IPS-20b (cell line): ENCODE measurements around the gene FCF1.

Source experiments
- H3K27ac ChIP-seq: one replicate; pipeline ENCODE4 v1.5.1; 2013; ENCODE audit warnings: low read length
- H3K27me3 ChIP-seq: 2 replicates; pipeline ENCODE4 v1.6.1; 2013; ENCODE audit warnings: mild to moderate bottlenecking, low read length, inconsistent platforms; ENCODE audit not compliant: insufficient read depth
- H3K36me3 ChIP-seq: 2 replicates; pipeline ENCODE4 v1.6.1; 2013; ENCODE audit warnings: low read depth, mild to moderate bottlenecking, inconsistent platforms, low read length, moderate library complexity; ENCODE audit not compliant: insufficient read depth
- H3K4me1 ChIP-seq: 2 replicates; pipeline ENCODE4 v1.6.1; 2013; ENCODE audit warnings: mild to moderate bottlenecking, control low read depth, inconsistent platforms, low read length, moderate library complexity; ENCODE audit not compliant: insufficient read depth
- H3K4me3 ChIP-seq: 2 replicates; pipeline ENCODE4 v1.5.1; 2013; ENCODE audit warnings: mild to moderate bottlenecking, low read length, inconsistent platforms
- H3K9ac ChIP-seq: 2 replicates; pipeline ENCODE4 v1.6.1; 2013; ENCODE audit warnings: low read depth, mild to moderate bottlenecking, inconsistent platforms, low read length, moderate library complexity
- H3K9me3 ChIP-seq: 2 replicates; pipeline ENCODE4 v1.6.1; 2013; ENCODE audit warnings: mild to moderate bottlenecking, low read depth, low read length, inconsistent platforms; ENCODE audit not compliant: insufficient read depth

The FCF1 gene

GRCh38 chr14:74785056-74785613 lies 72.2 kb downstream of the FCF1 start:
- H3K36me3 ChIP-seq = peaks cover 83% of the 10 kb centered on the region
- H3K27me3 ChIP-seq = no peaks in the 10 kb centered on the region
- H3K9ac ChIP-seq = no peak overlapping the region
- H3K4me3 ChIP-seq = no peak overlapping the region
- no peaks in the 10 kb centered on the region for H3K9me3 ChIP-seq
- H3K27ac ChIP-seq = no peak overlapping the region
- peaks cover 9% of the 10 kb centered on the region; the same call in 1 of the 2 replicates for H3K4me1 ChIP-seq

GRCh38 chr14:74786796-74787315 lies 73.9 kb downstream of the FCF1 start:
- H3K4me3 ChIP-seq = no peak overlapping the region
- no peak overlapping the region for H3K27ac ChIP-seq
- no peaks in the 10 kb centered on the region for H3K9me3 ChIP-seq
- no peak overlapping the region for H3K9ac ChIP-seq
- H3K27me3 ChIP-seq = no peaks in the 10 kb centered on the region
- peaks cover 21% of the 10 kb centered on the region for H3K4me1 ChIP-seq
- H3K36me3 ChIP-seq = peaks cover 66% of the 10 kb centered on the region
